Karpas-422 (cell line): Measurements from ENCODE around the gene GPATCH2. TPM values are rescaled to one million over a fixed set of nuclear protein-coding genes. Genes with fewer than 3 reads are reported as not detected.
"Not testable (repeated sequence)": the region's sequence is repeated elsewhere in the genome, so short reads cannot be mapped to it uniquely, and the experiment has no call there.

Experiments used
- DNase-seq: peaks from one replicate; pipeline ENCODE4 v3.0.0-alpha.2; 2015
- H2AFZ ChIP-seq: fragments of 200-600 bp; sonication (generic); 2 replicates; pipeline ENCODE4 v1.6.1; 2014; ENCODE audit warnings: antibody characterized with exemption, low read length, mixed read lengths
- H3K27ac ChIP-seq: fragments of 200-600 bp; sonication (generic); 2 replicates; pipeline ENCODE4 v1.5.1; 2014; ENCODE audit warnings: mild to moderate bottlenecking, low read length, moderate library complexity
- H3K27me3 ChIP-seq: fragments of 200-600 bp; sonication (generic); 2 replicates; pipeline ENCODE4 v1.6.1; 2014; ENCODE audit warnings: low read length, mixed read lengths
- H3K36me3 ChIP-seq: fragments of 200-600 bp; sonication (generic); 2 replicates; pipeline ENCODE4 v1.6.1; 2014; ENCODE audit warnings: low read length, mixed read lengths; ENCODE audit not compliant: insufficient read depth
- H3K4me1 ChIP-seq: fragments of 200-600 bp; sonication (generic); 2 replicates; pipeline ENCODE4 v1.6.1; 2014; ENCODE audit warnings: mild to moderate bottlenecking, low read length, mixed read lengths
- H3K4me2 ChIP-seq: fragments of 200-600 bp; sonication (generic); 2 replicates; pipeline ENCODE4 v1.6.1; 2014; ENCODE audit warnings: low read length, low read depth, mild to moderate bottlenecking; ENCODE audit not compliant: poor library complexity, severe bottlenecking
- H3K4me3 ChIP-seq: fragments of 200-600 bp; sonication (generic); 2 replicates; pipeline ENCODE4 v1.5.1; 2014; ENCODE audit warnings: mild to moderate bottlenecking, antibody characterized with exemption, low read length, mixed read lengths
- H3K79me2 ChIP-seq: fragments of 200-600 bp; sonication (generic); 2 replicates; pipeline ENCODE4 v1.6.1; 2014; ENCODE audit warnings: mild to moderate bottlenecking, low read length, mixed read lengths
- H3K9ac ChIP-seq: fragments of 200-600 bp; sonication (generic); 2 replicates; pipeline ENCODE4 v1.6.0; 2014; ENCODE audit warnings: low read length
- H3K9me2 ChIP-seq: fragments of 200-600 bp; sonication (generic), shearing (Covaris generic); replicated peaks from 2 replicates; pipeline ENCODE4 v1.6.0; 2014; ENCODE audit warnings: mild to moderate bottlenecking, low read length, moderate library complexity; ENCODE audit not compliant: insufficient read depth
- H3K9me3 ChIP-seq: fragments of 300-700, 200-600 bp; sonication (generic); 2 replicates; pipeline ENCODE4 v1.6.1; 2014; ENCODE audit warnings: low read length, mixed read lengths
- H4K20me1 ChIP-seq: fragments of 200-600 bp; sonication (generic); 2 replicates; pipeline ENCODE4 v1.6.1; 2014; ENCODE audit warnings: mild to moderate bottlenecking, antibody characterized with exemption, low read length, low read depth; ENCODE audit not compliant: insufficient read depth
- total RNA-seq: library from RNA; depleted of rRNA; stranded (reverse); fragments of >200 nt; shearing (Covaris generic); gene quantifications from 2 replicates; pipeline ENCODE4 v1.2.3, GENCODE V29; 2014; ENCODE audit warnings: low replicate concordance; rRNA removed

The GPATCH2 gene
- total RNA-seq, 1 experiment from 2014 or later = 26.8 TPM

DNA sequence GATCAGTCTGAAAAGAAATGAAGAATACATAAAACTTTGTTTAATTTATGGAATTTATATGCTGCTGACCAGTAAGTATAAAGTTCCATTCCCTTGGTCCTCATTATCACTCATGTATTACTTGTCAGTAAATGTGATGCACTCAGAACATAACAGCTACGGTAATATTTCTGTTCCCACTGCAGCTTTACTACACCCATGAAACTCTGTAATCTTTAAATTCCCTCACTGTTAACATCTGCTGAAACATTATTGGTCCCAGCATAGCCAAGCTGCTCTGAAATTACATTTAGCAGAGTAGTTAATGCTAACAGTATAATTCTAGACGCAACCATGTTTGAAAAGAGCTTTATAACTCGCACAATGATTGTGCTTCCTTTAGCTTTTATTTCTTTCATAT, 238.4 kb downstream of the GPATCH2 start:
- Histone ChIP-seq H3K9ac (no peak overlapping the region), H3K4me1 (peaks cover 16% of the 10 kb centered on the region)

DNA sequence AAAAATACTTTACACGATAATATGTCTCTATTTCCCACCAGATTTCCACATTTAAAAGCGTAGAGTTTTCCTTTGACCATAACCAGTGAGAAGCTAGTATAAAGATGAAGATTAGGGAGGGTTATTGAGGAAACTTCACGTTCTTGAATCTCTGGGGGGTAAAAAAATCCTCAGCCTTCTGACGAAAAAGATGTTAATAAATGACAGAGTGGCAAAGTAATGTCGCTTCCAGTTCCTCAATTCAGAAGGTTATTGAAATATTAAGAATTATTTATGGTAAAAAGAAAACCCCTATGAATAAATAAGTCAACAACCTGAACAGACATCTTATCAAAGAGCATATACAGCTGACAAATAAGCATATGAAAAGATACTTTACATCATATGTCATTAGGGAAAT, 241.0 kb downstream of the GPATCH2 start:
- H3K36me3 ChIP-seq = no peaks in the 10 kb centered on the region
- H3K27me3 ChIP-seq = no peaks in the 10 kb centered on the region
- H3K27ac ChIP-seq = no peak overlapping the region
- H3K4me1 ChIP-seq = peaks cover 12% of the 10 kb centered on the region; the same call in 1 of the 2 replicates
- no peaks in the 10 kb centered on the region for H4K20me1 ChIP-seq
- H2AFZ ChIP-seq = peak overlapping the region; percentile 13; the same call in 1 of the 2 replicates
- no peak overlapping the region for H3K4me3 ChIP-seq
- H3K9me3 ChIP-seq = no peaks in the 10 kb centered on the region
- no peak overlapping the region for H3K9ac ChIP-seq
- no peaks in the 10 kb centered on the region for H3K9me2 ChIP-seq
- H3K79me2 ChIP-seq = no peaks in the 10 kb centered on the region
- DNase-seq = no peak
- H3K4me2 ChIP-seq = no peak overlapping the region

More for the DNA sequence above, 238.4 kb downstream of the GPATCH2 start:
- H3K36me3 ChIP-seq = no peaks in the 10 kb centered on the region
- no peaks in the 10 kb centered on the region for H4K20me1 ChIP-seq
- H3K4me3 ChIP-seq = no peak overlapping the region
- H3K79me2 ChIP-seq = no peaks in the 10 kb centered on the region
- no peak for DNase-seq
- H3K4me2 ChIP-seq = no peak overlapping the region
- 0 out of 2 replicates have a peak overlapping the region, but pooled peaks have one; percentile 53 for H2AFZ ChIP-seq
- no peaks in the 10 kb centered on the region for H3K9me2 ChIP-seq
- H3K27me3 ChIP-seq = no peaks in the 10 kb centered on the region
- H3K27ac ChIP-seq = no peak overlapping the region
- no peaks in the 10 kb centered on the region for H3K9me3 ChIP-seq

DNA sequence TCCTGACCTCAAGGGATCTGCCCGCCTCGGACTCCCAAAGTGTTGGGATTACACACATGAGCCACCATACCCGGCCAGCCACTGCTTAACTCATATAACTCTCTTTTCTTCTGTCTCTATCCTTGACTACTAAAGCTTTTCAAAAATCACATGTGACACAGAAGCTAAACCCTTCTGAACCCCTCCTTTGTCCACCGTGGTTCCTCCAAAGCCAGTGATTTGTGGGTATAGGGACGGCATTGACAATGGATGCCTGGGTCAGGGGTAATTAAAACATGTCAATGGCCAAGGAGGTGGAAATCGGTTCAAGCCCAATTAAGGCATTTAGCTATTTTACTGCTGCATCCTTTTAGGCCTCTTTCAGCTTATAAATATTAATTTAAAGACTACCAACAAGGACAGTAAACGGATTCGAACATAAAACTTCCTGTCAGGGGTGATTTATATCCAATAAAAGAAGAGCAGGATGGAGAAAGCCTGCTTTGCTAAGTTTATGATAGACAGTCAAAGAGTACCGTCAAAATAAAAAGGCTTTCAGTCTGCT, 242.3 kb downstream of the GPATCH2 start:
- peak; percentile 35 for DNase-seq
- H3K36me3 ChIP-seq = no peaks in the 10 kb centered on the region
- H3K27ac ChIP-seq = no peak overlapping the region
- H2AFZ ChIP-seq = no peak overlapping the region
- H3K4me2 ChIP-seq = no peak overlapping the region
- H3K9ac ChIP-seq = no peak overlapping the region
- peaks cover 14% of the 10 kb centered on the region for H3K4me1 ChIP-seq
- H3K9me2 ChIP-seq = no peaks in the 10 kb centered on the region
- H3K27me3 ChIP-seq = no peaks in the 10 kb centered on the region
- no peaks in the 10 kb centered on the region for H3K9me3 ChIP-seq
- no peaks in the 10 kb centered on the region for H4K20me1 ChIP-seq
- no peak overlapping the region for H3K4me3 ChIP-seq
- no peaks in the 10 kb centered on the region for H3K79me2 ChIP-seq

DNA sequence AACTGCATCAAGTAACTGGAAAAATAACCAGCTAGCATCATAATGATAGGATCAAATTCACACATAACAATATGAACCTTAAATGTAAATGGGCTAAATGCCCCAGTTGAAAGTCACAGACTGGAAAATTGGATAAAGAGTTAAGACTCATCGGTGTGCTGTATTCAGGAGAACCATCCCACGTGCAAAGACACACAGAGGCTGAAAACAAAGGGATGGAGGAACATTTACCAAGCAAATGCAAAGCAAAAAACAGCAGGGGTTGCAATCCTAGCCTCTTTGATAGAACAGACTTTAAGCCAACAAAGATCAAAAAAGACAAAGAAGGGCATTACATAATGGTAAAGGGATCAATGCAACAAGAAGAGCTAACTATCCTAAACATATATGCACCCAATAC, 249.1 kb downstream of the GPATCH2 start:
- DNase-seq = peak; percentile 43
- H3K27me3 ChIP-seq, H3K4me3 ChIP-seq, H3K9me3 ChIP-seq, H3K9me2 ChIP-seq, H3K79me2 ChIP-seq, H3K36me3 ChIP-seq, H4K20me1 ChIP-seq, H3K9ac ChIP-seq, H3K4me2 ChIP-seq, H2AFZ ChIP-seq, H3K4me1 ChIP-seq, H3K27ac ChIP-seq: not testable (repeated sequence)

DNA sequence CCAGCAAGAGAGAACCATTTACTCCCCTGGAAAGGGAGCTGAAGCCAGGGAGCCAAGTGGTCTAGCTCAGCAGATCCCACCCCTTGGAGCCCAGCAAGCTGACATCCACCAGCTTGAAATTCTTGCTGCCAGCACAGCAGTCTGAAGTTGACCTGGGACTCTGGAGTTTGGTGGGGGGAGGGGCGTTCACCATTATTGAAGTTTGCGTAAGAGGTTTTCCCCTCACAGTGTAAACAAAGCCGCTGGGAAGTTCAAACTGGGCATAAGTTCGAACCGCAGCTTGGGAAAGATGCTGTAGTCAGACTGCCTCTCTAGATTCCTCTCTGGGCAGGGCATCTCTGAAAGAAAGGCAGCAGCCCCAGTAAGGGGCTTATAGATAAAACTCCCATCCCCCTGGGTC, 251.1 kb downstream of the GPATCH2 start:
- not testable (repeated sequence) for H3K4me3 ChIP-seq, H3K36me3 ChIP-seq

DNA sequence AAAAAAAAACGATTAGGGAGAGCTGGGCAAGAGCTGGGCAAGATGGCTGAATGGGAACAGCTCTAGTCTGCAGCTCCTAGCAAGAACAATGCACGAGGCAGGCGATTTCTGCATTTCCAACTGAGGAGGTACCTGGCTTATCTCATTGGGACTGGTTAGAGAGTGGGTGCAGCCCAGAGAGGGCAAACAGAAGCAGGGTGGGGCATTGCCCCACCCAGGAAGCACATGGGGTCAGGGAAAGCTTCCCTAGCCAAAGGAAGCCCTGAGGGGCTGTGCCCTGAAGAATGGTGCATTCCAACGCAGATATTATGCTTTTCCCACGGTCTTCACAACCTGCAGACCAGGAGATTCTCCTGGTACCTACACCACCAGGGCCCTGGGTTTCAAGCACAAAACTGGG, 251.6 kb downstream of the GPATCH2 start:
- Histone ChIP-seq H3K4me3 (no peak overlapping the region), H3K9ac (no peak overlapping the region), H4K20me1 (no peaks in the 10 kb centered on the region), H3K79me2 (no peaks in the 10 kb centered on the region), H3K27ac (no peak overlapping the region), H3K4me2 (no peak overlapping the region), H3K4me1 (peaks cover 28% of the 10 kb centered on the region), H3K36me3 (no peaks in the 10 kb centered on the region), H3K27me3 (no peaks in the 10 kb centered on the region; the same call in 1 of the 2 replicates), H3K9me2 (no peaks in the 10 kb centered on the region), H3K9me3 (peaks cover 3% of the 10 kb centered on the region; the same call in 1 of the 2 replicates), H2AFZ (no peak overlapping the region)
- no peak for DNase-seq

More for the DNA sequence above, 251.1 kb downstream of the GPATCH2 start:
- not testable (repeated sequence) for H3K27me3 ChIP-seq, H3K27ac ChIP-seq, H4K20me1 ChIP-seq, H3K79me2 ChIP-seq, H3K9ac ChIP-seq, DNase-seq, H3K9me3 ChIP-seq, H2AFZ ChIP-seq, H3K9me2 ChIP-seq, H3K4me2 ChIP-seq
- H3K4me1 ChIP-seq = peaks cover 23% of the 10 kb centered on the region

Other genes starting within 250 kb of the GPATCH2 start
- 0.87 and 6.6 TPM in 2 replicates for gene SPATA17, start 254 bp upstream of the GPATCH2 start, total RNA-seq